SW480 (cell line): ENCODE measurements around the gene PI4KB.
"Not testable (repeated sequence)": the region's sequence is repeated elsewhere in the genome, so short reads cannot be mapped to it uniquely, and the experiment has no call there.

ENCODE experiments used
- DNase-seq: peaks from one replicate; pipeline ENCODE4 v3.0.0-alpha.2; 2016; ENCODE audit warnings: low spot score

The PI4KB gene

DNA sequence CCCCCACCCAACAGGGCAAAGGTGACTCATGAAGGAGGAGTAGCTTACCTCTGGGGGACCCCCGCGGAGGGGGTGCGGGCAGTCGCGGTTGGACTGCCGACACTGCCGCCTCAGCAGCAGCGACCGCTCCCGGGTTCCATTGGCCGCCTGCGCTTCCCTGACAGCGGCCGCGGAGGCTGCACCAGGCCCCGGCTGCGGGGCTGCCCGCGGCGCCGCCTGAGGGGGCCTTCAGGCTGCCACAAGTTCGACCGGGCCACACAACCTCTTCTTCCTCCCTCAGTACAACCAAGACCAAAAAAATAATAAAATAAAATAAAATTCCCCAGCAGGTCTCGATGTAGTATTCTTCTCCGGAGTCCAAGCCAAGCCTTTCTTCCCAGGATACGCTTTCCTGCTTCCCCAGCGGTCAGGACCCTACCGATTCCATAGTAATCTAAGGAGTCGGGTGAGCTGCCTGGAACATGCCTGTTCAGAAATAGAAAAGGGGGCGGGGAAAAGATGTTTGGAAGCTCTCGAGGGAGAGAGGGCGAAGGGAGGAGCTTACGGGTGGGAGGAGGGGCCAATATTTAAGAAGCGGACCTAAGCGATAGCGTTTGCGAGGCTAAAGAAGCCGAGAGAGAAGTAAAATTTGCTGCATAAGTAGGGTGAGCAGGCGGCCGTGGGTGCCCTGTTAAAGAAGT lies at the start of gene PI4KB:
Gene PI4KB (minus strand): TSS at position 194 of the 680 bp plus-strand sequence. CDS start 10,935 bp downstream, outside the sequence.
- DNase-seq, result peak; percentile 97

- DNase-seq, result no peak
Measured at GRCh38 chr1:151373196-151373595, 46.0 kb upstream of the PI4KB start.

DNA sequence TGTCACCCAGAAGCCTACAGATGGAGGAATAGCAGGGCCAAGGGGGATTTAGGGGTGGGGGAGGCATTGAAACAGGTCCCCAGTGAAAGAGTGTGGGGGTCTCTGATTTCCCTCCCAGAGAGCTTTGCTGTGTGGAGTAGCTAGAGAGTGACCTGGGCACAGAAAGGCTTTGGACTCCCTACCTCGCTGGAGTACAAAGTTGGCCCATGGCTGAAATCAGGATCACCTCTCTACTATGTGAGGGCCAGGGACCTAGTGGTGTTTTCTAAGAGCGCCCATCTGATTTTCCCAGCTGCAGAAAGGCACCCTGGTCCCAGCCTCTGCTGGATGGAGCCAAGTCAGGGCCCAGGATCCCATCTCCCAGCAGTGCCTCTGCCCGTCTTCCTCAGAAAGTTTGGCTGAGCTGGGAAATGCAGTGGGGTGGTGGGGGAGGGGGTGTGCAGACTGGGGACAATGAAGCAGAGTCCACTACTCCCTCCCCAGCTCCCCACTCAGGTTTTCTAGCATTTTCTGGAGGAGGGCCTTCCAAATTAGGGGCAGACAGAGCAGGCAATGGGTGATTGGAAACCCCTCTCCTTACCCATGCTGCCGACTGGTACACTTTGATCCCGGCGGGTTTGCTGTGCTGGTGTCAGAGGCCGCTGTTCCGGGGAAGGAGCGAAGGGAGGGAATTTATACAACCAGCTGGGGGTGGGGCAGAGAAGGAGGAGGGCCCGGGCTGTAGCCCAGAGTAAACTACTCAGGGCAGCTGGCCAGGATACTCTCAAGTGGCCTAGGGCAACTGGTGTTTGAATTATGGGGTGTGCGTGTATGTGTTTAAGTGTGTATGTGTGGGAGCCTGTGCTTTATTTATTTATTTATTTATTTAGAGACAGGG lies 45.1 kb upstream of the PI4KB start, which contains the start of gene SELENBP1:
Gene SELENBP1 (minus strand): TSS at position 648 of the 877 bp plus-strand sequence. CDS start 64 bp downstream, at position 584.
- peak; percentile 29 for DNase-seq

GRCh38 chr1:151371370-151372057 lies 44.3 kb upstream of the PI4KB start:
- no peak for DNase-seq

DNA sequence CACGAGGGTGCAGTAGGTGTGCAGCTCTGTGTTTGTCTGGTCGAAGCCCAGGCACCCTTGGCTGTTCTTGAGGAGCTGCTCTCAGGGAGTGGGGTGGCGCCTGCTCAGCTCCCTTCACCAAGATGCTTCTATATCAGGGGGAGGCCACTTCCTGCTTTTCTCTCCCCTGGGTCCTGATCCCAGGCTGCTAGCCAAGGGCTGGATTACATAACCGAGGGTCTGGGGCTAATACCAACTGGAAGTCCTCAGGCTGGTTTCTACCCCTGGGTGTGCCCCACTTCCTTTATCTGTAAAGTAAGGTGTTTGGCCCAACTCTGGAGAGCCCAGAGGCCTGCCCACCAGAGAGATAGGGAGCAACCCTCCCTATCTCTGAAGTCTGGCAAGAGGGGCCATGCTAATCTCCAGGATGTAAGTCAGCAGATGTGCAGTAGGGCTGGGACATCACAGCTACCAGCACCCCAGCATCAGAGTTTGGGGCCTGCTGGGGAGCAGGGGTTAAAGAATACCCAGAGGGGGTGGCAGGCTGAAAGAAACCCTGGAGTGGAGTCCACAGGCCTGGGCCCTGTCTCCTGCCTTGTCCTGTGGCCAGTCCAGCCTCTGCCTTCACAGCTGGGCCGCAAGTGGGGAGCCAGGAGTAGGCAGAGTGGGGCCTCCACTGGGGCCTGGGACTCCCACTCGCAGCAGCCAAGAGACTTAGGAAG lies 43.1 kb upstream of the PI4KB start:
- DNase-seq, result no peak

GRCh38 chr1:151369621-151370048 lies 42.4 kb upstream of the PI4KB start:
- no peak for DNase-seq

DNA sequence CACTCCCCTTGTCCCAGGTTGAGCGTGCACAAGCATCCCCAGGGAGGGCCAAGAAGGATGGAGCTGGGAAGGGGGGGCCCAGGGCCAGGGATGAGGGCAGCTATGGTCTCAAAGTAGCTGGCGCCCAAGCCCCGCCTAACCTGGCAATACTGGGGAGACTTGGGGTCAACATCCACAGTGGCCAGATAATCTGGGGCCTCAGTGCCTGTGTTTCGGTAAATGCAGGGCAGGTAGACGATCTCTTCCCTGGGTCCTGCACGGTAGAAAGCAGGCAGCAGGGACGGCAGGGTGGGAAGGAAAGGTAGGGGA lies 42.0 kb upstream of the PI4KB start:
- no peak for DNase-seq

GRCh38 chr1:151368393-151369301 lies 41.4 kb upstream of the PI4KB start:
- no peak for DNase-seq

DNA sequence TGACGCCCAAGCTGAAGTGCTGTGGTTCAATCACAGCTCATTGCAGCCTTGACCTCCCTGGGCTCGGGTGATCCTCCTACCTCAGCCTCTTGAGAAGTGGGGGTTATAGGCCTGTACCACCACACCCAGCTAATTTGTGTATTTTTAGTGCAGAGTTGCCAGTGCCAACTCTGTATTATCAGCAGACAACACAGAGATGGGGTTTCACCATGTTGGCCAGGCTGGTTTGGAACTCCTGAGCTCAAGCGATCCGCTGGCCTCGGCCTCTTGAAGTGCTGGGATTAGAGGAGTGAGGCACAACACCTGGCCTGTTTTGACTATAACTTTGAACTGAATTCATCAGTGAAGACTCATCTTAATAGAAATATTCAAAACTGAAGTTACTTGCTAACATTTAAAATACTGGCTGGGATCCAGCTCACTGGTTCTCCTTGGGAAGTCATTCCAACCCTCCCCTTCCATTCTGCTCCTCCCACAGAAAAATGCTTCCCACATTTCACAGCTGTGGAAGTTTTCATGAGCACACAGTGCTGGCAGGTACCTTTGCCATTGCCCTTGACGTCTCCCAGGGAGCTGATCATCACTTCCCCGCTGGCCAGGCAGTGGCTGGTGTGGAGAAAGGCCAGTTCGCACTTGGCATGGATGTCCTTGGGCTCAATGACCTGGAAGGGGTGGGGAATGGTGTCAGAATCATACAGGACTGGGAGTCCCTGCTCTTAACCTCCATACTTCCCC lies 40.6 kb upstream of the PI4KB start:
- DNase-seq, result no peak

DNA sequence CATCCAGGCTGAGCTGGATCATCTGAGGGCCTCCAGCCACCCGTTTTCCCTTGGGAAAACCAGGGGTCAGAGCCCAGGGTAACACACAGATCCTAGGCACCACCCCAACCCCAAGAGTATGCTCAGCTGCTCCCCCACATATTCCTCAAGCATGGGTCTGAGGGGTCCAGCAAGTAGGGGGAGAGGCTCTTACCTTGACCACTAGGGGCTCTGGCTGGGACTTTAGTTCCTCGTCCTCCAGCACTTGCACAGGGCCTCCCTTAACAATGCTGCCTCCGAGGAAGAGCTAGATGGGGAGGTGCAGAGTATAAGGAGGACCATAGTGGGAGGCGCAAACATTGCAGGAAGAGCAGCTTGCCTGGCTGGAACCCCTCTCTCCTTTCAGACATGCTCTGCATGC lies 37.8 kb upstream of the PI4KB start:
- DNase-seq, result no peak

DNA sequence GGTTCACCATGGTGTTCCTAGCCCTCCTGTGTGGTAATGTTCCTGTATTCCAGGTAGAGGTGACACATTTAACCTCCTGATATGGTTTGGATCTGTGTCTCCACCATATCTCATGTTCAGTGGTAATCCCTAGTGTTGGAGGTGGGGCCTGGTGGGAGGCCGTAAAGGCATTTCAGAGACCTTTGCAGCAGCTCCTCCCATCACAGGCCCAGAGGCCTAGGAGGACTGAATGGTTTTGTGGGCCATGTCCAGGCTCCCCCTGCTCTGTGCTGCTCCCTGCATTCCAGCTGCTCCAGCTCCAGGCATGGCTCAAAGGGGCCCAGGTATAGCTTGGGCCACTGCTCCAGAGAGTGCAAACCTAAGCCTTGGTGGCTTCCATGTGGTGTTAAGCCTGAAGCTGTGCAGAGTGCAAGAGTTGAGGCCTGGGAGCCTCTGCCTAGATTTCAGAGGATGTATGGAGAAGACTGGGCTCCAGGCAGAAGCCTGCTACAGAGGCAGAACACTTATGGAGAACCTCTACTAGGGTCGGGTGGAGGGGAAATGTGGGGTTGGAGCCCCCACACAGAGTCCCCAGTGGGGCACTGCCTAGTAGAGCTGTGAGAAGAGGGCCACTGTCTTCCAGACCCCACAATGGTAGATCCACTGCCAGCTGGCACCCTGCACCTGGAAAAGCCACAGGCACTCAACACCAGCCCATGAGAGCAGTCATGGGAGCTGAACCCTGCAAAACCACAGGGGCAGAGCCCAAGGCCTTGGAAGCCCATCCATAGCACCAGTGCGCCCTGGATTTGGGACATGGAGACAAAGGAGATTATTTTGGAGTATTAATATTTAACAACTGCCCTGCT lies 35.3 kb upstream of the PI4KB start:
- DNase-seq, result no peak

DNA sequence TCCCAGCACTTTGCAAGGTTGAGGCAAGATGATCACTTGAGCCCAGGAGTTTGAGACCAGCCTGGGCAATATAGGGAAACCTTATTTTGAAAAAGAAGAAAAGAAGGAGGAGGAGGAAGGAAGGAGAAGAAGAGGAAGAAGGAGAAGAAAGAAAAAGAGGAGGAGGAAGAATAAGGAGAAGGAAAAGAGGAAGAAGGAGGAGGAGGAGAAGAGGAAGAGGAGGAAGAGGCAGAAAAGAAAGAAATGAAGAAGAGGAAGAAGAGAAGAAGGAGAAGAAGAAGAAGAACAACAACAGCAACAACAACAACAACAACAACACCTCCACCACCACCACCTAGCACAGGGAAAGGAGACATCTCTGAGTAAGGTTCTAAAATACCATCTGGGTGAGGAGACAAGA lies 34.7 kb upstream of the PI4KB start:
- no peak for DNase-seq

DNA sequence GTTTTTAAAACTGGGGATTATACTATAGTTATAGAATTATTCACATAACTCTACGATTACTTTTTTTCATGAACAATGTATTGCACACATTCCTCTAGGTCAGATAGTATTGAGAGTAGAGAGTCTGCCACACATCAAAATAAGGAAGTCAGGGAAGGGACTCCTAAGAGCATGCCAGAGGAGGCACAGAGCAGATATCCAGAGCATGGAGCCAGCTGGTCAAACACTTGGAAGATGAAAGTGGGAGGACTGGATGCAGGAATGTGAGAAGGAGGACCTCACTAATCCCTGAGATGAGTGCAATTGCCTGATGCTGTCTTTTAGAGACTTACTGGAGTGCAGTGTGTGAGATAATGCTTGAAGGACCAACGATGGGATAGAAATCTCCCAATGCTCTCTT lies 29.5 kb upstream of the PI4KB start:
- no peak for DNase-seq

DNA sequence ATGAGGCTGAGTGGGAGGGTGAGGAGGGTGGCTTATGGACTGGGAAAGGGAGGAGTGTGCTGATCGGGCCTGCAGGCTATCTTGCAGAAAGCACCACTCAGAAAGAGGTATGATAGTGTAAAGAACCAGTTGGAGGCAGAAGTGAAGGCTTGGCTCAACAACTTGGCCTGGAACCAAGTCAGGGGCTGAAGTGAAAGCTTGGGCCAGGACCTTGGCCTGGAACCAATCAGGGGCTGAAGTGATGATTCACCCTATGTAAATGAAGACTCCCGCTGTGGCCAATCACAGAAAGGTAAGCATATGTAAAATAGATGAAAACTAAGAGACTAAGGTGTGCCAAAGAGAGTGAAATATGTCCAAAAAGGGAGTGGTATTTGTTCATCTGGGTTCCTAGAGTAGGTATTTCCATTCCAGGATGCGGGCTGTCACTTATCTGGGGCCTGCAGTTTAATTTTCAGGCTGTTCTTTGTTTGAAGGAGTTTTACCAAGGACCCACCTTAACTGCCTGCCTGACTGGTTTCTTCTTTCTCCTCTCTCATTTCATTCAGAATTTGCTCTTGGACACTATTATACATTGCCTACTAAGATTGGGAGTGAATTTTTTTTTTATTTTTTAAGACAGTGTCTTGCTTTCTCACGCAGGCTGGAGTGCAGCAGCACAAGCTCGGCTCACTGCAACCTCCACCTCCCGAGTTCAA lies 25.0 kb upstream of the PI4KB start:
- DNase-seq, result no peak

DNA sequence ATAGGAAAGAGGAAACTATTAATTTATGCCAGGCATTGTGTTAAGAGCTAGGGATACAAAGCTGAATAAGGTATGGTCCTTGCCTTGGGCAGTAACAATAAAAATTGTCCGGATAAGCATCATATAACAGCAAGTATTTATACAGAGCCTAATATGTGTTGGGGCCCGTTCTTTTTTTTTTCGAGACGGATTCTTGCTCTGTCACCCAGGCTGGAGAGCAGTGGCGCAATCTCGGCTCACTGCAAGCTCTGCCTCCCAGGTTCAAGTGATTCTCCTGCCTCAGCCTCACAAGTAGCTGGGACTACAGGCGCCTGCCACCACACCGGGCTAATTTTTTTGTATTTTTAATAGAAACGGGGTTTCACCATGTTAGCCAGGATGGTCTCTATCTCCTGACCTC lies 23.1 kb upstream of the PI4KB start:
- DNase-seq, result not testable (repeated sequence)

DNA sequence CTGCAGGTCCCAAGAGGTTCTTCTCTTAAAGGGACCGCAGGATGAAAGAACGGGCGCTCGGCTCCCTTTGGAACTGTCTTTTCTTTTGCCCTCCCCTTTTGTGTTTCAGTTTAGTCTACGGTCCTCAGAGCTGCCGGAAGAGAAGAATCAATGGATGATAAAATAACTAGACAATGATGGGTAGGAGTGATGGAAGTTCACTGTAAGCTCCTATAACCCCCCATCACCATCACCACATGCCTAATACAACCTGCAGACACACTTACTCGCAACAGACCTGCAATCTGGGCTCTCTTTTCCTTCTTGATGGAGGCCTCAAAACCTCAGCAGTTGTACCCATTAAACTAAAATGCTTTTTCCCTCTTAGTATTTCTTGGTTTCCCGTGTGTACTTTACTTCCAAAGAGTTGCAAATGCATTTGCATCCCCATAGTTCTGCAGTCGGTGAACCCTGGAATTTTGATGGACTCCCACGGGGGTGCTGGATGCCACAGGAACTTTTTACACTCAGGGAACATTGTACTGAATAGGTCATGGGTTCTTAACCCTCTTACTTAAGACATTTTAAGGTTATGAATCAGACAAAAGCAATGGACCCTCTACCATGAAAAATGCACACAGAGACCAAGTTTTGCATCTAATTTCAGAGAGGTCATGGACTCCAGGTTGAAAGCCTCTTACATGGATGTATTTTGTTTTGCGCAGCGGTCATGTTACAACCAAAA lies 20.5 kb upstream of the PI4KB start:
- DNase-seq, result no peak

DNA sequence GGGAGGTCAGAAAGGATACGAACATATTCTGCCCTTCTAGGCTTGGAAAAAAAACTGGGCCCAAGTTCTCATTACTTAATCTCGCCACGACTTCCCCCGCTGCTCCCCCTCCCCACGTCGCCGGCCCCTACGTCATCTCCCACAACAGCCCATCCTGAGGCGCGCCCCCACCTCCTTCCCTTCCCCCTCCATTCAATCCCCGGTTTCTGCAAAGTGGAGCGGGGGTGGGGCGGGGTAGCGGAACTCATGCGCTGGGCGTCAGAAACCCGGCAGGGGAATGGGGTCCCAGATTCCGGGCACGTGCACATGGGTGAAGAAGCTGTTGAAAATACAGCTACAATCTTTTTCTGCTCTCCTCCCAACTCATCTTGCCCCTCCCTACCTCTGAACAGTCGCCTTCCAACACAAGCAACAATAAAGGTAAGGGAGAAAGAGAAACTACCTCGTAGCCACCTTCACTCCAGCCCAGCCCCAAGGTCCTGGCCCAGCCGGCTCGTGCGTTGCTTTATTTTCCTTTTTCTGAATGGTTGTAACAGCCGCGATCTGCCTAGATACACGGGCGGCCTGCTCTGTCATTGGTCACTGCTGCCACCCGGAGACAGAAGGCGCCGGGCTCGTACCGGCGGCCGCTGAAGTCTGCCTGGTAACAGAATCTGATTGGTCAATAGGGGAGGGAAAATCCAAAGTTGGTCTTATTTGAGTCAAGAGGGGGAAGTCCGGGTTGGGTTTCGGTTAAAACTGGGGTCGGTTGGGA lies 19.7 kb upstream of the PI4KB start, which contains the start of gene RFX5:
Gene RFX5 (minus strand): TSS at position 484 of the 754 bp plus-strand sequence. CDS start 932 bp downstream, outside the sequence.
- DNase-seq, result peak; percentile 97
